T-helper 2 cell treated with Interferon-gamma antibody and Interleukin-4, amounts not matched to agents 5 μg/mL and 100 μg/mL, for 36 hours (primary cell): ENCODE data around the gene SP3.

ENCODE experiments used
- DNase-seq: peaks from one replicate; pipeline ENCODE4 v3.0.0; 2021; ENCODE audit warnings: low spot score
- H3K27ac Mint-ChIP-seq: one replicate; pipeline ENCODE4 v1.8.0; 2021; ENCODE audit warnings: mild to moderate bottlenecking, mixed read lengths
- H3K27me3 Mint-ChIP-seq: one replicate; pipeline ENCODE4 v1.8.0; 2021; ENCODE audit warnings: low read depth, mixed read lengths
- H3K36me3 Mint-ChIP-seq: one replicate; pipeline ENCODE4 v1.8.0; 2021; ENCODE audit warnings: low read depth, mixed read lengths
- H3K4me1 Mint-ChIP-seq: one replicate; pipeline ENCODE4 v1.8.0; 2021; ENCODE audit warnings: low read depth, mixed read lengths
- H3K4me3 Mint-ChIP-seq: one replicate; pipeline ENCODE4 v1.8.0; 2022; ENCODE audit warnings: mild to moderate bottlenecking, moderate library complexity, mixed read lengths
- H3K9me3 Mint-ChIP-seq: one replicate; pipeline ENCODE4 v1.8.0; 2021; ENCODE audit warnings: mixed read lengths

The SP3 gene

DNA sequence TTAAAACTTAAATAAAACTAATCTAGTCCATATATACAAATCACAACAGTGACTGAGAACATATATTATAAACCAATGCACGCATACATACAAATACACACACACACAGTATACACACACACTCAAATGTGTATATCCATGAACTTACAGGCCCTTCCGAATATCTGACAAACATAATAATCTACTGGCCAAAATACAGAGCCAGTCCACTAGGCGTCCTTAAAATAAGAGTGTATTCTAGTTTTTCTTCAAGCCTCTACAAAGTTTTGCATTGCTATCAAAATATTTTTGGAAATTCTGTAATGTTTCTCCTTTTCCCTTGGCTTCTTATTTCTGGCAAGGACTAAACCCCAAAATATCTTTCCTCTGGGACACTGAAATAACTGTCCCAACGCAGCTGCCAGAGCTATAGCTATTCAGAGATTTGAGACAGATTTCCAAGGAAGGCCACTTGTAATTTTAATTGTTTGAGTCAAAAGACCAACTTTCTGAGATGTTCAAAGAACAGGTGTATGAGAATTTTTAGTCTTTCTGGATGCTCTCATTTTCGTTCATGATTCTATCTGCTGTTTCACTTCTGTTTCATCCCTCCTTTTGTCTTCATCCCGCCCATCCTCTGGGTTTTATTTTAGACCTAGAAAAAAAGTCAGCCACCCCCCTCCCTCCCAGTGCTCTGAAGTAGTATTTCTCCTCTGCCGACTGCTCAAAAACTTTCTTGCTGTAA, 24.1 kb upstream of the SP3 start:
- Mint-ChIP-seq H3K4me1 (peaks cover 4% of the 10 kb centered on the region), H3K9me3 (no peaks in the 10 kb centered on the region), H3K36me3 (no peaks in the 10 kb centered on the region), H3K4me3 (no peak overlapping the region), H3K27ac (no peak overlapping the region), H3K27me3 (peaks cover 5% of the 10 kb centered on the region)
- no peak for DNase-seq

- no peaks in the 10 kb centered on the region for H3K27me3 Mint-ChIP-seq
- H3K27ac Mint-ChIP-seq, result no peak overlapping the region
- H3K9me3 Mint-ChIP-seq, result no peaks in the 10 kb centered on the region
- no peaks in the 10 kb centered on the region for H3K36me3 Mint-ChIP-seq
- no peak for DNase-seq
- no peak overlapping the region for H3K4me3 Mint-ChIP-seq
- peaks cover 8% of the 10 kb centered on the region for H3K4me1 Mint-ChIP-seq
Observed at GRCh38 chr2:173986805-173987204, 21.6 kb upstream of the SP3 start.

GRCh38 chr2:173985605-173985992, 20.4 kb upstream of the SP3 start:
- H3K27me3 Mint-ChIP-seq, result no peaks in the 10 kb centered on the region
- peaks cover 8% of the 10 kb centered on the region for H3K4me1 Mint-ChIP-seq
- H3K36me3 Mint-ChIP-seq, result no peaks in the 10 kb centered on the region
- no peak for DNase-seq
- no peak overlapping the region for H3K4me3 Mint-ChIP-seq
- H3K27ac Mint-ChIP-seq, result no peak overlapping the region
- H3K9me3 Mint-ChIP-seq, result no peaks in the 10 kb centered on the region

DNA sequence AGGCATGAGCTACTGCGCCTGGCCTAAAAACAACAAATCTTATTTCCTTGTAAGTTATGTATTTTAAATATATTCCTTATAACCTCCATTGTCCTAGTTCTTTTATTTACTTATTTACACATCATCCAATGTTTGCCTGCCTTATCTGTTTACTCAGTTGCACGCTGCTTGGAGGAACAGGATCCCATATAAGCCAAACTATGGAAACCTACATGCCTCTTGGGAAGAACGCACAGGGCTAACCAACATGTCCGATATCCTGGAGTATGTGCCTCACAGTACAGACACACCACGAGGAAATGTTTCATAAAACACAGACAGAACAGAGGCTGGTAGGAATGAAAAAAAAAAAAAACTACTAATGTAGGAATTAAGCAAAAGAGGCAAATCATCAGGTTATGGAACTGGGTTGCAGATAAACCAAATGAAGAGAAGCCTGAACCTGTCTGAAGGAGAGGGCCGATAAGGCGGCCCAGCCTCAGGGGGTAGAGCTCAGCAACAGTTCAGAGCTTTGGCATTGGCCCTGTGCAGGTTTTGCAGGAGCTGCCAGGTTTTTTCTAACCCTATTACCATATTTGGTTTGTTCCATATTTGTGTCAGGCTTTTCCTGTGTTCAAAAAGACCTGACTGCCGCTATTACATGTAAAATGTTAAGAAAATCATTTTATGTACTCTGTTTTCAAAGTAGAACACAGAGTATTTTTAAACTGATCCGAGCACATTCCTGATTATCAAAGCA, 19.9 kb upstream of the SP3 start:
- no peaks in the 10 kb centered on the region for H3K9me3 Mint-ChIP-seq
- no peaks in the 10 kb centered on the region for H3K36me3 Mint-ChIP-seq
- H3K4me3 Mint-ChIP-seq, result no peak overlapping the region
- no peak for DNase-seq
- H3K4me1 Mint-ChIP-seq, result peaks cover 8% of the 10 kb centered on the region
- H3K27me3 Mint-ChIP-seq, result no peaks in the 10 kb centered on the region
- H3K27ac Mint-ChIP-seq, result no peak overlapping the region

DNA sequence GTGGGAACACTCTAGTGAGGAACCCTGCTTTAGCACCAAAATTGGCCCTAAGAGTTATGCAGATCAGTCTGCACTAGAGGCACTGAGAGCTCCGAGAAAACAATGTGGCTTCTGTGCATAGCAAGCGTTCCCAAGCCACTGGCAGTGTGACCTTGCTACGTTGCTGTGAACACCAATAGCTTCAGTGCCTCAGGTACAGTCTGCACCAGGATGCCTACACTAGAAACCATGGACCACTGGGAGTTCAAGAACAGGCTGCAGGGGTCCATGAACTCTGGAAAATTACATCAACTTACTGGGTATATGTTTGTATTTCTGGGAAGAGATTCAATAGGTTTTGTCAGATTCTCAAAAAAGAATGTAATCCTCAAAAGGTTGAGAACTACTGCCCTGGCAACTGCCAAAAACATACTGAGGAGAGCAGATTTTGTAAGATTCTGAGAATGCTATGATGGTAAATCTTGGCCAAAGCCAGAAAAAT, 18.3 kb upstream of the SP3 start:
- H3K4me1 Mint-ChIP-seq, result peaks cover 12% of the 10 kb centered on the region
- no peaks in the 10 kb centered on the region for H3K9me3 Mint-ChIP-seq
- no peak for DNase-seq
- no peak overlapping the region for H3K4me3 Mint-ChIP-seq
- H3K27me3 Mint-ChIP-seq, result no peaks in the 10 kb centered on the region
- no peak overlapping the region for H3K27ac Mint-ChIP-seq
- H3K36me3 Mint-ChIP-seq, result no peaks in the 10 kb centered on the region

- Mint-ChIP-seq H3K27me3 (no peaks in the 10 kb centered on the region), H3K27ac (no peak overlapping the region)
Observed at GRCh38 chr2:173982918-173983317, 17.7 kb upstream of the SP3 start.

DNA sequence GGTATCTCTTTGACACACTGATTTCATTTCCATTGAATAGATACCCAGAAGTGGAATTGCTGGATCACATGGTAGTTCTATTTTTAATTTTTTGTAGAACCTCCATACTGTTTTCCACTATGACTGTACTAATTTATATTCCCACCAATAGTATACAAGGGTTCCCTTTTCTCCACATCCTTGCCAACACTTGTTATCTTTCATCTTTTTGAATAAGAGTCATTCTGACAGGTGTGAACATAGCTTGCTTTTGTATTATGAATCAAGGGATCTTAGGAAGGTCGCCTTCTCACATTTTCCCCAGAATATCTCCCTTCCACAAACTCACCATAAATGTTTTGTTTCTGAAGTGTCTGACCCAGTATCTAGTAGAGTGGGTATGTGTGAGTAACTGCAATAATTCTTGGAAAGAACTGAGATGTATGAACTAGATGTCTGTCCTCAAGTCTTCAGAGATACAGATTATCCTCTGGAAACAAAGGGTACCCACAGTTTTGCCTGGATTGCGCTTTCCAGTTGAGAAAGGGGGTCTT, 17.1 kb upstream of the SP3 start:
- Mint-ChIP-seq H3K9me3 (no peaks in the 10 kb centered on the region), H3K27ac (no peak overlapping the region), H3K4me1 (peaks cover 13% of the 10 kb centered on the region), H3K27me3 (no peaks in the 10 kb centered on the region), H3K4me3 (no peak overlapping the region), H3K36me3 (no peaks in the 10 kb centered on the region)
- DNase-seq, result no peak

More at GRCh38 chr2:173982918-173983317, 17.7 kb upstream of the SP3 start:
- H3K4me1 Mint-ChIP-seq, result peaks cover 13% of the 10 kb centered on the region
- H3K4me3 Mint-ChIP-seq, result no peak overlapping the region
- H3K9me3 Mint-ChIP-seq, result no peaks in the 10 kb centered on the region
- no peaks in the 10 kb centered on the region for H3K36me3 Mint-ChIP-seq
- DNase-seq, result no peak

DNA sequence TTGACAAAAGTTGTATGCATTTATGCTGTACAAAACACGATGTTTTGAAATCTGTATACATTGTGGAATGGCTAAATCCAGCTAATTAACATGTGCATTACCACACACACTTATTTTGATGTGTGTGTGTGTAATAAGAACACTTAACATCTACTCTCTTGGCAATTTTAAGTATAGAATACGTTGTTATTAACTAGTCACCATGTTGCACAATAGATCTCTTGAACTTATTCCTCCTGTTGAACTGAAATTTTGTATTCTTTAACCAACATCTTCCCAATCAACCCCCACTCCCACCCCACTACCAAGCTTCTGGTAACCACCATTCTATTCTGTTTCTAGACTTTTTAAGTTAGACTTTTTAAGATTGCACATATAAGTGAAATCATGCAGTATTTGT, 16.3 kb upstream of the SP3 start:
- Mint-ChIP-seq H3K4me1 (peaks cover 13% of the 10 kb centered on the region), H3K36me3 (no peaks in the 10 kb centered on the region), H3K27me3 (no peaks in the 10 kb centered on the region), H3K27ac (no peak overlapping the region), H3K9me3 (no peaks in the 10 kb centered on the region), H3K4me3 (no peak overlapping the region)
- DNase-seq, result no peak

GRCh38 chr2:173979751-173980351, 14.7 kb upstream of the SP3 start:
- Mint-ChIP-seq H3K36me3 (no peaks in the 10 kb centered on the region), H3K9me3 (no peaks in the 10 kb centered on the region), H3K4me3 (no peak overlapping the region), H3K27me3 (no peaks in the 10 kb centered on the region), H3K27ac (no peak overlapping the region), H3K4me1 (peaks cover 10% of the 10 kb centered on the region)
- no peak for DNase-seq

DNA sequence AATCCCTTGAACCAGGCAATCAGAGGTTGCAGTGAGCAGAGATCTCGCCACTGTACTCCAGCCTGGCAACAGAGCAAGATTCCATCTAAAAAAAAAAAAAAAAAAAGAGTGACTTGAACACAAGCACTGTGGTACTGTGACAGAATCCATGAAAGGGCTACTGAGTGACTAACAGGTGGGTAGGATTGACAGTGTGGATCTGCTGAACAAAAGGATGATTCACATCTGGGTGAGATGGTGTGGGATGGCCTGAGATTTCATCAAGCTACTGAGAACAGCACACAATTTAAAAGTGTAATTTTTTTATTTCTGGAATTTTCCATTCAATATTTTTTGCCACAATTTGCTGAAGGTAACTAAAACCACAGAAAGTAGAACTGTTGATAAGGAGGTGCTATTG, 13.3 kb upstream of the SP3 start:
- H3K27ac Mint-ChIP-seq, result no peak overlapping the region
- no peaks in the 10 kb centered on the region for H3K9me3 Mint-ChIP-seq
- no peaks in the 10 kb centered on the region for H3K36me3 Mint-ChIP-seq
- peaks cover 10% of the 10 kb centered on the region for H3K4me1 Mint-ChIP-seq
- H3K4me3 Mint-ChIP-seq, result no peak overlapping the region
- peak; percentile 74 for DNase-seq
- H3K27me3 Mint-ChIP-seq, result no peaks in the 10 kb centered on the region

DNA sequence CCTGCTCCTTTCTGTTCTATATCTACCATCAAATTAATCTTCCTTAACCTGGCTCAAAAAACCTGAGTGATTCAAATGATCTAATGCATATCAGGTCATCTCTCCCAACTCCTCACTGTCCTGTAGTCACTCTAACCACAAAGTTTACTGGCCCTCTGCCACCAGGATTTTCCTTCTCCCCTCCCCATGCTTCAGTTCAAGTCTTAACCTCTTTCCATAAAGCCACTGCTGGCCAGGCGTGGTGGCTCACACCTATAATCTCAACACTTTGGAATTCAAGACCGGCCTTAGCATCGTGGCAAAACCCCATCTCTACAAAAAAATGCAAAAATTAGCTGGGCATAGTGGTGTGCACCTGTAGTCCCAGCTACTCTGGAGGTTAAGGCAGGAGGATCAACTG, 7.5 kb upstream of the SP3 start:
- Mint-ChIP-seq H3K4me3 (no peak overlapping the region), H3K36me3 (no peaks in the 10 kb centered on the region), H3K4me1 (peaks cover 6% of the 10 kb centered on the region), H3K9me3 (no peaks in the 10 kb centered on the region), H3K27ac (no peak overlapping the region), H3K27me3 (no peaks in the 10 kb centered on the region)
- no peak for DNase-seq

GRCh38 chr2:173972165-173972564, 7.0 kb upstream of the SP3 start:
- Mint-ChIP-seq H3K36me3 (no peaks in the 10 kb centered on the region), H3K4me1 (peaks cover 6% of the 10 kb centered on the region), H3K4me3 (no peak overlapping the region), H3K27me3 (no peaks in the 10 kb centered on the region), H3K27ac (no peak overlapping the region), H3K9me3 (no peaks in the 10 kb centered on the region)
- no peak for DNase-seq

DNA sequence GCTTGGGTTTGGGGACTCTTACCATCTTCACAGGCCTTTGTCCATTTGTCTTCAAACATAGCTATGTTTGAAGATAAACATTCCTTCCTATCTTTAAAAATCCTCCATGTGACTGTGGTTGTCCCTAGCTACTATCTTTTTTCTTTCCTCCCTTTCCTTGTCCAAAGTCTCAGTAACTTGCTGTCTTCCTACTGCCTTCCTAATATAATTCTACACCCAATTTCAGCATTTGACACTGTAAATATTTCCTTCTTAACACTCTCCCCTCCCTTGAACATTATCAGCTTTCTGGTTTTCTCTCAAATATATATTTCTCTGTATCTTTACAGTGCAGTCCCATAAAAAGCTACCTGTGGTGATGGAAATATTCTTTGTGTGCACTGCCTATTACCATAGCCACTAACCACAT, 5.3 kb upstream of the SP3 start:
- Mint-ChIP-seq H3K9me3 (no peaks in the 10 kb centered on the region), H3K27ac (no peak overlapping the region), H3K27me3 (no peaks in the 10 kb centered on the region), H3K4me3 (no peak overlapping the region), H3K36me3 (no peaks in the 10 kb centered on the region), H3K4me1 (peaks cover 17% of the 10 kb centered on the region)
- no peak for DNase-seq

DNA sequence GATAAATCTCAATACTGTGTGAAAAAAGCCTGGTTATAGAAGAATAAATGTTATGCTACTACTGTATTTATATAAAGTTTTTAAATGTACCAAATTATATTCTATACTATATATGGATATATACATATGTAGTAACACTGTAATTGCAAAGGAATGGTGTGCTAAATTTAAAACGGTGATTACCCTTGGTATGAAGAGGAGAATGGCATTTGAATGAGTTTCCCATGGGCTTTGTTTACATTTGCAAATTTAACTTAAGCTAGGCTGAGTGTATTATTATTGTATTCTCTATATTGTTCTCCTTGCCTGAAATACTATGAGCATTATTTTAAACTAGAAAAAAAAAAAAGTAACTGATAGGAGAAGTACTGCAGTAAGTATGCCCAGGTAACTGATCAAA, 4.7 kb upstream of the SP3 start:
- peaks cover 2% of the 10 kb centered on the region for H3K36me3 Mint-ChIP-seq
- H3K4me1 Mint-ChIP-seq, result peaks cover 17% of the 10 kb centered on the region
- no peak overlapping the region for H3K27ac Mint-ChIP-seq

More for the DNA sequence above, 4.7 kb upstream of the SP3 start:
- Mint-ChIP-seq H3K4me3 (no peak overlapping the region), H3K27me3 (no peaks in the 10 kb centered on the region), H3K9me3 (no peaks in the 10 kb centered on the region)
- DNase-seq, result no peak
